Smooth muscle cell of the umbilical artery (primary cell): ENCODE measurements around the gene CSN2. TPM values are rescaled to one million over a fixed set of nuclear protein-coding genes. Genes with fewer than 3 reads are reported as not detected.

Source experiments
- total RNA-seq: library from RNA; depleted of rRNA; stranded (reverse); fragments of >200 nt; gene quantifications from 2 replicates; pipeline ENCODE4 v1.2.3, GENCODE V29; 2014

Gene CSN2
- total RNA-seq: not detected in 2 replicates

GRCh38 chr4:69965628-69966027 is at the start of gene CSN2:
CSN2 (minus strand) TSS chr4:69965728; CDS start chr4:69960995, 4,733 bp downstream.

GRCh38 chr4:69995526-69996016 is 30.0 kb upstream of the CSN2 start, which contains the start of gene STATH:
STATH (plus strand) TSS chr4:69995966; CDS start chr4:69998438, 2,472 bp downstream.

GRCh38 chr4:69930768-69931167 is 34.8 kb downstream of the CSN2 start, which contains the start of gene CSN1S1:
CSN1S1 (plus strand) TSS chr4:69931068; CDS start chr4:69932556, 1,488 bp downstream.

Other genes starting within 250 kb of the CSN2 start
- gene SULT1B1, start 205.1 kb downstream of the CSN2 start, total RNA-seq: 0.59 and 6.0 TPM in 2 replicates
- 7.5 and 9.2 TPM in 2 replicates for gene SULT1E1, start 105.6 kb downstream of the CSN2 start, total RNA-seq
- not detected in 2 replicates for gene CSN1S1, start 34.7 kb downstream of the CSN2 start, total RNA-seq
- not detected in 2 replicates for gene STATH, start 30.2 kb upstream of the CSN2 start, total RNA-seq
- not detected in 2 replicates for gene HTN3, start 62.7 kb upstream of the CSN2 start, total RNA-seq
- not detected in 2 replicates for gene HTN1, start 84.7 kb upstream of the CSN2 start, total RNA-seq
- not detected in 2 replicates for gene PRR27, start 188.5 kb upstream of the CSN2 start, total RNA-seq
- gene ODAM, start 230.0 kb upstream of the CSN2 start, total RNA-seq: 0.42 TPM in 1 of 2 replicates, not detected in the other